GM12878 (cell line): Measurements from ENCODE around the gene ZSCAN4. TPM values are rescaled to one million over a fixed set of nuclear protein-coding genes. Genes with fewer than 3 reads are reported as not detected.
A peak's percentile ranks its signal among the peaks of the same experiment; 100 is the strongest.

ENCODE experiments used
- ATAC-seq: fragments of 200-7000 bp; cut with Tn5 transposase; 3 replicates; pipeline ENCODE4 v1.9.1; 2020; ENCODE audit warnings: mild to moderate bottlenecking, moderate library complexity
- BruUV-seq: library from RNA; stranded (reverse); fragments of 400-500 nt; replicated peaks from 2 replicates; lab custom pipeline; 2021; lab: Mats Ljungman, UMichigan
- CTCF ChIA-PET: fragments of 300-600 bp; sonication (Branson Sonifier 250); formaldehyde crosslinking; extraction: SDS; loops from one replicate; lab custom pipeline; 2021; ENCODE audit warnings: inconsistent platforms; lab: Yijun Ruan, JAX
- POLR2A ChIA-PET: fragments of 350-600 bp; formaldehyde crosslinking; extraction: SDS; loops from one replicate; lab custom pipeline; 2021; ENCODE audit warnings: inconsistent platforms; lab: Charles Lee
- RAD21 ChIA-PET: fragments of 300-600 bp; sonication (Branson Sonifier 250); formaldehyde crosslinking; loops from one replicate; lab custom pipeline; 2023; ENCODE audit warnings: antibody characterized with exemption; ENCODE audit not compliant: unreplicated experiment; lab: Charles Lee
- SMC1A ChIA-PET: fragments of 300-600 bp; sonication (Branson Sonifier 250); formaldehyde crosslinking; loops from one replicate; lab custom pipeline; 2023; ENCODE audit not compliant: unreplicated experiment, uncharacterized antibody; lab: Charles Lee
- DNase-seq: peaks from one replicate; pipeline ENCODE4 v3.0.0-alpha.2; 2011; ENCODE audit warnings: low read depth, low spot score
- FAIRE-seq: peaks from 3 replicates; lab custom pipeline; 2011; peaks lifted over from hg19 to GRCh38; lab: Jason Lieb, UNC
- H2AFZ ChIP-seq: 2 replicates; pipeline ENCODE4 v1.6.0; 2011; ENCODE audit warnings: low read depth, low read length, control low read depth; ENCODE audit not compliant: control insufficient read depth
- H3K27ac ChIP-seq: 2 replicates; pipeline ENCODE4 v1.5.1; 2011; ENCODE audit warnings: control low read depth; ENCODE audit not compliant: control insufficient read depth, insufficient read depth
- H3K27me3 ChIP-seq, 2 experiments: replicated peaks in 1 of 2; 2 replicates each; pipeline versions ENCODE4 v1.6.0 to v1.6.1; 2011; ENCODE audit warnings: low read length in 1 of 2; ENCODE audit not compliant: control insufficient read depth in 2 of 2, insufficient read depth in 2 of 2
- H3K36me3 ChIP-seq, 2 experiments: 2 replicates each; pipeline ENCODE4 v1.5.1; 2011; ENCODE audit warnings: low read length in 1 of 2; ENCODE audit not compliant: control insufficient read depth in 2 of 2, insufficient read depth in 2 of 2
- H3K4me1 ChIP-seq: 2 replicates; pipeline ENCODE4 v1.6.1; 2011; ENCODE audit warnings: mild to moderate bottlenecking, low read length, moderate library complexity, mixed read lengths; ENCODE audit not compliant: control insufficient read depth, insufficient read depth
- H3K4me2 ChIP-seq: 2 replicates; pipeline ENCODE4 v1.6.0; 2011; ENCODE audit warnings: control low read depth; ENCODE audit not compliant: control insufficient read depth, insufficient read depth
- H3K4me3 ChIP-seq: fragments of 200-600 bp; sonication (generic); 2 replicates; pipeline ENCODE4 v1.5.1; 2016
- H3K79me2 ChIP-seq: 2 replicates; pipeline ENCODE4 v1.6.0; 2011; ENCODE audit warnings: low read length; ENCODE audit not compliant: control insufficient read depth, insufficient read depth
- H3K9ac ChIP-seq: 2 replicates; pipeline ENCODE4 v1.8.0; 2011; ENCODE audit warnings: low read length, control low read depth, mixed read lengths; ENCODE audit not compliant: control insufficient read depth, insufficient read depth
- H3K9me3 ChIP-seq: replicated peaks from 3 replicates; pipeline ENCODE4 v1.5.1; 2011; ENCODE audit warnings: mild to moderate bottlenecking, low read length; ENCODE audit not compliant: control insufficient read depth, insufficient read depth
- H4K20me1 ChIP-seq: 2 replicates; pipeline ENCODE4 v1.6.0; 2011; ENCODE audit not compliant: control insufficient read depth, insufficient read depth
- BACH1 ChIP-seq: fragments of 450-650 bp; IDR thresholded peaks from 2 replicates; pipeline ENCODE4 v1.6.1; 2017; ENCODE audit warnings: mild to moderate bottlenecking, borderline replicate concordance
- CEBPB ChIP-seq, 2 experiments: fragments of 150-350 bp in 1 of 2; IDR thresholded peaks; 2 replicates each; pipeline ENCODE4 v1.6.1; 2012 to 2014; ENCODE audit warnings: low read depth in 2 of 2, low read length in 2 of 2, borderline replicate concordance in 1 of 2, inconsistent platforms in 1 of 2
- DPF2 ChIP-seq: fragments of 450-650 bp; IDR thresholded peaks from 2 replicates; pipeline ENCODE4 v1.6.1; 2017; ENCODE audit warnings: mild to moderate bottlenecking
- FOXM1 ChIP-seq: IDR thresholded peaks from 2 replicates; pipeline ENCODE4 v1.6.1; 2012; ENCODE audit warnings: low read depth, mild to moderate bottlenecking, inconsistent platforms, low read length, moderate library complexity
- HDAC2 ChIP-seq: fragments of 200-600 bp; sonication (generic); IDR thresholded peaks from 2 replicates; pipeline ENCODE4 v1.6.1; 2017
- PAX8 ChIP-seq: fragments of 450-650 bp; IDR thresholded peaks from 2 replicates; pipeline ENCODE4 v1.6.1; 2017; ENCODE audit warnings: mild to moderate bottlenecking, moderate library complexity
- POLR2AphosphoS2 ChIP-seq: IDR thresholded peaks from 2 replicates; pipeline ENCODE4 v1.6.1; 2011; ENCODE audit warnings: low read depth, mild to moderate bottlenecking, low read length, improper control_type of control experiment, moderate library complexity
- WGBS: methylation state at CpG from one replicate; pipeline ENCODE4 v1.1.6; 2016; ENCODE audit warnings: low lambda C conversion rate; ENCODE audit not compliant: insufficient replicate concordance, insufficient coverage; ENCODE audit errors: missing lambda C conversion rate; 5-methylcytosine and 5-hydroxymethylcytosine counted together
- in situ Hi-C: fragments of 300-500 bp; cut with MboI; formaldehyde crosslinking; loops from 9 replicates; pipeline ENCODE4 v1.14.3; 2018; ENCODE audit warnings: mixed read lengths
- intact Hi-C: fragments of 100-400 bp; cut with micrococcal nuclease; formaldehyde crosslinking; loops from one replicate; pipeline ENCODE4 v1.14.2; 2022; ENCODE audit not compliant: unreplicated experiment
- polyA plus RNA-seq, 11 experiments: library from polyadenylated mRNA; depleted of rRNA in 4 of 11; unstranded in 6 of 11; stranded (reverse) in 5 of 11; fragments of >200 nt; fragmentation: Nextera tagmentation in 4 of 11; fragmentation: Illumina TruSeq in 1 of 11; extraction: Ambion mirVana in 4 of 11; extraction: Trizol in 1 of 11; gene quantifications; 1 replicate in 1 of 11; 2 replicates in 10 of 11; pipeline versions ENCODE4 v1.2.1 to v1.2.3, GENCODE V29; 2011 to 2016; ENCODE audit warnings: inconsistent platforms in 2 of 11, missing spikeins in 2 of 11, low read depth in 1 of 11
- total RNA-seq, 4 experiments: library from RNA; depleted of rRNA in 3 of 4; stranded (reverse); fragments of >200 nt in 3 of 4; fragmentation: Illumina TruSeq in 1 of 4; extraction: Trizol in 1 of 4; gene quantifications; 2 replicates each; pipeline versions ENCODE4 v1.2.1 to v1.2.3, GENCODE V29; 2013 to 2021
- TF ChIP-seq, protein P1 (sequence below): fragments of 450-650 bp; IDR thresholded peaks from 2 replicates; pipeline ENCODE4 v1.6.1; 2017; ENCODE audit warnings: mild to moderate bottlenecking

Gene ZSCAN4
- total and polyA plus RNA-seq, 10 of the 15 experiments (the other 5 are each of a cell fraction or from before 2014, with no cell fraction given) = 0.04 to 0.10 (median 0.06) TPM; not detected in 7

DNA sequence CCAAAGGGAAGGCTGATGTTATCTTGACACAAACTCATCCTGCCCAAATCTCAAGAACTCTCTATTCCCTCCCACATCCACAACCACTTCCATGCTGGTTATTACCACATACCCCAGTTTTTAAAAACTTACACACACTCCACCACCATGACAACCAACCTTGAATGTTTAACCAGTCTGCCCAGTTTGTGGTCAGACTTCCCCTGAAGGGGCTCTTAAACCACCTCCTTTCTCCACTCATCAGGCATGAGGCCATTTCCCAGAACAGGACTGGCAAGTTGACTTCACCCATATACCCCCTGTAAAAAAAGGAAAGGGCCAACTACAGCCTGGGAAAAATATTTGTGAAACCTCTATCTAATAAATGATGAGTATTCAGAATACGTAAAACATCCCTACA lies 12.4 kb upstream of the ZSCAN4 start:
- intact Hi-C loops (no loop called here), in situ Hi-C loops (no loop called here)
- ChIA-PET CTCF (no interaction called here), POLR2A (no interaction called here), RAD21 (no interaction called here), SMC1A (no interaction called here)
- Histone ChIP-seq H3K9ac (no peak overlapping the region), H3K4me3 (no peak overlapping the region), H3K9me3 (peaks cover 2% of the 10 kb centered on the region; the same call in 1 of the 3 replicates), H3K27me3 (no peaks in the 10 kb centered on the region), H3K36me3 (no peaks in the 10 kb centered on the region), H3K79me2 (no peaks in the 10 kb centered on the region), H4K20me1 (no peaks in the 10 kb centered on the region), H3K4me1 (no peaks in the 10 kb centered on the region), H2AFZ (no peak overlapping the region), H3K27ac (no peak overlapping the region), H3K4me2 (no peak overlapping the region)
- no peak for DNase-seq
- TF ChIP-seq DPF2 (no peak), FOXM1 (no peak), PAX8 (no peak), BACH1 (no peak), CEBPB (IDR thresholded peaks at IDR 0.05; ENCODE audit: borderline replicate concordance in 1 of 2, low read depth in 2 of 2, low read length in 2 of 2) (no peak)
- FAIRE-seq = no peak
- WGBS = 21% methylated on average over 1 of the region's 1 CpG
- BruUV-seq = no TSS peak
- ATAC-seq = no peak

DNA sequence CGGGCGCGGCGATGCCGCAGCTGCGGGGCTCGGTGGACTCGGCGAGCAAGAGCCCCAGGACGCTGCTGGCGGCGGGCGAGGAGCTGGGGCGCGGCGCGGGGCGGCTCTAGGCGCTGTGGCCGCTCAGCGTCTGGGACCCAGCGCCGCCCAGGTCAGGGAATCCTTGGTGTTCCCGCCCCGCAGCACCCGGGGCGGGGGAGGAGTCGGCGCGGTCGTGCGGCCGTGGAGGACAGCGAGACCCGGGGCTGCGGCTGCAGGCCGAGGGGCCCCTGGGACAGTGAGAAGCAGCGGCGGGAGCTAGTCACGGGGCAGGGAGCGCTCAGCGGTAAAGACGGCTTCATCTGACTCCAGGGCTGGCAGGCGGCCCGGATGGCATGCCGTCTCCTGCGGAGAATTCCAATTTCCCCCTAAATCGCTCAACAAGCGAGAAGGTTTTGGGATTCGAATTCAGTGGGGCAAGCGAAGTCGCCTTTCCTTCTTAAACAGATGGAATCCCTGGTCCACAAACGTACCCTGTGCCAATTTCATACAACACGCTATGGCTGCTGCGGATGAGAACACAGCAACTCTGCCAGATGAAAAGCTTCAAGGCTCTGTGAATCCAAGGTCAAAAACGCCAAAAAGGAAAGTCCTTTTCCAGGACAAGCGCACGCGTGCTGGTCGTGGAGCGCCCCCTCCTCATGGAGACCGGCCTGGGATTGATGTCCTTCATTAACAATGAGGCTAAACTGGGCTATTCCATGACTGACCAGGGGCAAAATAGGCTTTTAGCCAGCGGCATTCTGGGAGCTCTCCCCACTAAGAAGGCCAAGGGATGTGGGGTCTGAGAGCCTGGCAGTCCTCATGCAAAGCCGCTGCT lies 4.2 kb upstream of the ZSCAN4 start:
- TF ChIP-seq, protein P1, sequence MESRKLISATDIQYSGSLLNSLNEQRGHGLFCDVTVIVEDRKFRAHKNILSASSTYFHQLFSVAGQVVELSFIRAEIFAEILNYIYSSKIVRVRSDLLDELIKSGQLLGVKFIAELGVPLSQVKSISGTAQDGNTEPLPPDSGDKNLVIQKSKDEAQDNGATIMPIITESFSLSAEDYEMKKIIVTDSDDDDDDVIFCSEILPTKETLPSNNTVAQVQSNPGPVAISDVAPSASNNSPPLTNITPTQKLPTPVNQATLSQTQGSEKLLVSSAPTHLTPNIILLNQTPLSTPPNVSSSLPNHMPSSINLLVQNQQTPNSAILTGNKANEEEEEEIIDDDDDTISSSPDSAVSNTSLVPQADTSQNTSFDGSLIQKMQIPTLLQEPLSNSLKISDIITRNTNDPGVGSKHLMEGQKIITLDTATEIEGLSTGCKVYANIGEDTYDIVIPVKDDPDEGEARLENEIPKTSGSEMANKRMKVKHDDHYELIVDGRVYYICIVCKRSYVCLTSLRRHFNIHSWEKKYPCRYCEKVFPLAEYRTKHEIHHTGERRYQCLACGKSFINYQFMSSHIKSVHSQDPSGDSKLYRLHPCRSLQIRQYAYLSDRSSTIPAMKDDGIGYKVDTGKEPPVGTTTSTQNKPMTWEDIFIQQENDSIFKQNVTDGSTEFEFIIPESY = no peak
- TF ChIP-seq FOXM1 (no peak), POLR2AphosphoS2 (no peak), HDAC2 (no peak)
- 48% methylated on average over 43 of the region's 64 CpGs for WGBS
- H3K27me3 ChIP-seq = no peaks in the 10 kb centered on the region; a peak in 1 of 4 replicates
- H3K9ac ChIP-seq = no peak overlapping the region
- H4K20me1 ChIP-seq = no peaks in the 10 kb centered on the region
- FAIRE-seq = no peak
- no peaks in the 10 kb centered on the region; the same call in 2 of the 3 replicates for H3K9me3 ChIP-seq
- no peak for ATAC-seq
- no peaks in the 10 kb centered on the region for H3K4me1 ChIP-seq
- ChIA-PET CTCF (no interaction called here), SMC1A (no interaction called here), POLR2A (no interaction called here), RAD21 (no interaction called here)
- 0 out of 2 replicates have a peak overlapping the region, but pooled peaks have one; percentile 13 for H3K4me2 ChIP-seq
- BruUV-seq = no TSS peak
- H3K4me3 ChIP-seq = no peak overlapping the region
- DNase-seq = no peak
- H3K79me2 ChIP-seq = no peaks in the 10 kb centered on the region
- intact Hi-C loops (no loop called here), in situ Hi-C loops (no loop called here)
- no peaks in the 10 kb centered on the region for H3K36me3 ChIP-seq
- H2AFZ ChIP-seq = no peak overlapping the region
- no peak overlapping the region for H3K27ac ChIP-seq
